Fibroblast of skin of abdomen (primary cell): ENCODE results near the gene CHRM4. TPM values are rescaled to one million over a fixed set of nuclear protein-coding genes. Genes with fewer than 3 reads are reported as not detected.

Source experiments
- DNase-seq: peaks from one replicate; pipeline ENCODE4 v3.0.0-alpha.2; 2013
- polyA plus RNA-seq, 2 experiments: library from polyadenylated mRNA; unstranded; fragments of 120-200 nt; gene quantifications; one replicate each; pipeline ENCODE4 v1.2.1, GENCODE V29; 2013; ENCODE audit not compliant: insufficient read length in 2 of 2

CHRM4 gene
- polyA plus RNA-seq (2013, experiment 1 of 2; ENCODE audit: insufficient read length): 0.12 TPM
- 0.20 TPM for polyA plus RNA-seq (2013, experiment 2 of 2; ENCODE audit: insufficient read length)

- peak; percentile 27 for DNase-seq
Observed at GRCh38 chr11:46391578-46392420, at the start of gene CHRM4. Gene CHRM4 (minus strand): TSS chr11:46391776. CDS start chr11:46386557, 5,219 bp downstream.

GRCh38 chr11:46438211-46438610, 46.6 kb upstream of the CHRM4 start:
- DNase-seq: no peak

GRCh38 chr11:46437122-46437689, 45.6 kb upstream of the CHRM4 start:
- DNase-seq: no peak

- no peak for DNase-seq
Observed at GRCh38 chr11:46436113-46436512, 44.5 kb upstream of the CHRM4 start.

GRCh38 chr11:46435679-46436078, 44.1 kb upstream of the CHRM4 start:
- DNase-seq: no peak

GRCh38 chr11:46431211-46431610, 39.6 kb upstream of the CHRM4 start:
- DNase-seq: no peak

GRCh38 chr11:46429717-46430116, 38.1 kb upstream of the CHRM4 start:
- DNase-seq: no peak

- no peak for DNase-seq
Observed at GRCh38 chr11:46427364-46427763, 35.8 kb upstream of the CHRM4 start.

- no peak for DNase-seq
Observed at GRCh38 chr11:46426233-46426991, 34.8 kb upstream of the CHRM4 start.

- no peak for DNase-seq
Observed at GRCh38 chr11:46422588-46422987, 31.0 kb upstream of the CHRM4 start.

- DNase-seq: no peak
Observed at GRCh38 chr11:46421257-46421880, 29.8 kb upstream of the CHRM4 start.

- no peak for DNase-seq
Observed at GRCh38 chr11:46420513-46420912, 28.9 kb upstream of the CHRM4 start.

- DNase-seq: no peak
Observed at GRCh38 chr11:46418751-46419150, 27.2 kb upstream of the CHRM4 start.

GRCh38 chr11:46417711-46418110, 26.1 kb upstream of the CHRM4 start:
- no peak for DNase-seq

- DNase-seq: no peak
Observed at GRCh38 chr11:46414879-46415278, 23.3 kb upstream of the CHRM4 start.

GRCh38 chr11:46414466-46414796, 22.9 kb upstream of the CHRM4 start:
- DNase-seq: no peak

GRCh38 chr11:46413760-46414465, 22.3 kb upstream of the CHRM4 start:
- no peak for DNase-seq

- no peak for DNase-seq
Observed at GRCh38 chr11:46410021-46410420, 18.4 kb upstream of the CHRM4 start.

GRCh38 chr11:46408407-46408986, 16.9 kb upstream of the CHRM4 start:
- DNase-seq: no peak

GRCh38 chr11:46407635-46408034, 16.1 kb upstream of the CHRM4 start:
- no peak for DNase-seq

- DNase-seq: peak; percentile 27
Observed at GRCh38 chr11:46404476-46405017, 13.0 kb upstream of the CHRM4 start.
